Embryonic facial prominence (tissue), 1 donor: ENCODE data around the gene VPS51.
"Not testable (repeated sequence)": the region's sequence is repeated elsewhere in the genome, so short reads cannot be mapped to it uniquely, and the experiment has no call there.

Source experiments
- DNase-seq: peaks from one replicate; pipeline ENCODE4 v3.0.0-alpha.2; 2016; ENCODE audit errors: extremely low spot score

The VPS51 gene

DNA sequence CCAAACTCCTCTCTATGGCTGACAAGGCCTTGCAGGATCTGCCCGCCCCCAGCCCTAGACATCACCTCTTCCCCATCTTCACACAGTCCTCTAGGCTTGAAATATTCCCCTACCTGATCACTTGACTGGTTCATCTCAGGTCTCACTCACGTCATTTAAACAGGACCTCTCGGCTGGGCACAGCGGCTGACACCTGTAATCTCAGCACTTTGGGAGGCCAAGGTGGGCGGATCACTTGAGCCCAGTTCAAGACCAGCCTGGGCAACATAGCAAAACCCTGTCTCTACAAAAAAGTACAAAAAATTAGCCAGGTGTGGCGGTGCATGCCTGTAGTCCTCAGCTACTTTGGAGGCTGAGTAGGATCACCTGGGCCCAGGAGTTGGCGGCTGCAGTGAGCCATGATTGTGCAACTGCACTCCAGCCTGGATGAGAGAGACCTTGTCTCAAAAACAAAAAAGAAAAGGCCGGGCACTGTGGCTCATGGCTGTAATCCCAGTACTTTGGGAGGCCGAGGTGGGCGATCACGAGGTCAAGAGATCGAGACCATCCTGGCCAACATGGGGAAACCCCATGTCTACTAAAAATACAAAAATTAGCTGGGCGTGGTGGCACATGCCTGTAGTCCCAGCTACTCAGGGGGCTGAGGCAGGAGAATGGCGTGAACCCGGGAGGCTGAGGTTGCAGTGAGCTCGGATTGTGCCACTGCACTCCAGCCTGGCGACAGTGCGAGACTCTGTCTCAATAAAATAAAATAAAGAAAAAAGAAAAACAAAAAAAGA lies 23.1 kb downstream of the VPS51 start:
- DNase-seq: not testable (repeated sequence)

DNA sequence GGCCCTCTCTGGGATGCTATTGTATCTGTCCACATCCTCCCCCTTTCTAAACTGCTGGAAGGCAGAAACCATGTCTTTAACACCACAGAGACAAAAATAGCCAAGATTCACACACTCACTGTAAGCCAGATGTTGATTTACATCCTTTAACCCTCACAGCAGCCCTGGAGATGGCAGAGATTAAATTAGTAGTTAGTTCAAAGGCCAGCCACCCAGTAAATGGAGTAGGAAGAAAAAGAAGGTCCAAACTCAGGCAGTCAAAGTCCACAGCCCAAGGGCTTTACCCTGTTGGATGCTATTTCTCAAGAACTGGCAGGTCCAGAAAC lies 23.6 kb downstream of the VPS51 start:
- no peak for DNase-seq

DNA sequence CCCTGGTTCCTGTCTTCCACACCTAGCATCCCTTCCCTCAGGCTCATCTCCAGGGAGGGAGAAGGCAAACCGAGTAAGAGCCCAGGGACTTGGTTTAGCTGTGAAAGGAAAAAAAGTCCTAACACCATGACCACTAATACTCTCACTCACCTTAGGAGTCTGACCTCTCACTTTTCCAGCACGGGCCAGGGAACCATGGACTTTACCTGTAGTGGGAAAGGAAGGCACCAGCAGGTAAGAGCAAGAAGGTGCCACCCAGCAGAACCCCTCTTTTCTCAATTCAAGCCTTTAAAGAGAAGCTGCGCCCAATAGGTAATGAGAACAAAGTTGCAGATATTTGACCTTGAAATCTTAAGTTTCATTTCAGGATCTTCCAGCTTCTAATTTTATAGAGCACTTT lies 24.8 kb downstream of the VPS51 start:
- DNase-seq: no peak

DNA sequence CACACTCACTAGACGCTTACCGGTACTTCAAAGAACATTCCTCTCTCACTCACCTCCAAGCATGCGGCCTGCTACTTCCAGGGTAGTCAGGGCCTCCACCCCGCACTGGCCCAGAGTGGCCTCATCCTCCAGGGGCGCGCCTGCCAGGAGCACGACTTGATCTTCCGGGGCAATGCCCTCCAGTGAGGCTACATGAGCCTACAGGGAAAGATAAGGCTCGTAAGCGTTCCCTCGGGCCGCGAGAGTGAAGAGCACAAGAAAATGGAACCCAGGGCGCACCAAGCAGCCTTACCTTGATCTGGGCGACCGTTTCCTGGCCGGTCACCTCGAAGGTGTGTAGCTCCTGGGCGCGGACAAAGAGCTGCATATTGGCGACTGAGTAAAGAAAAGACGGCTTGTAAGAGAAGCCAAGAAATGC lies 25.4 kb downstream of the VPS51 start:
- no peak for DNase-seq

DNA sequence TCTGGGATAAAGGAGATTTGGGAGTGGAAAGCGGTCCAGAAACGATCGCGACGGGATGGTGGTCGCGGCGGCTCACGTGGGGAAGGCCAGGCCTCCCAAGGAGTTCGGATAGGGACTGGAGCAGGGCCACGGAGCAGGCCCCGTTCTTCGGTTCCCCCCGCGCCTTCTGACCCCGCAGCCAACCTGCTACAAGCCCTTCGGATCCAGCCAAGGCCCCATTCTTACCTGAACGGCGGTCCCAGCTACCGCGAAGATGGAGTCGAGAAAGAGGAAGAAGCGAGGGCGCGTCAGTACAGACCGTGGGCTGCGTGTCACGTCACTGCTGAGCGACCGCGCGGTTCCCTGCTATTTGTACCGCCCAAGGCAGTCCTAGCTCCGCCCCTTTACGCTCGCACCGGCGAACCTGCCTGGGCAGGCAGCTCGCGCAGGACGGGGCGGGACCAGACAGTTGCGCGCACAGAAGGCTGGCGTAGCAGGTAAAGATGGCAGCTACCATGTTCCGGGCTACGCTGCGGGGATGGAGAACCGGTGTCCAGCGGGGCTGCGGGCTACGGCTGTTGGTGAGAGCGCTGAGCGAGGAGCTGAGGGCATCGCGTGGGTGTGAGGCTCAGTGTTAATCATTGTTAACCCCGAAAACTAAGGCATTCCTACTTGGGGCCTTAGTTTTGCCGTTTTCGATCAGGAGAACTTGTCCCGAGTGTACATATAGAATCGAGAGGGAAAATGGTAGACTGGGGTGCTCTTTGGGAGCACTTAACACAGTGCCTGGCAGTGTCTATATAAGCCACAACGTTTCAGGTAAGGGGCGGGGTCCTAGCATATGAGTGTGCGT lies 26.1 kb downstream of the VPS51 start, which contains the start of the genes FAU and MRPL49:
Gene FAU (minus strand): TSS at position 270 of the 832 bp plus-strand sequence. CDS start 321 bp downstream, outside the sequence.
Gene MRPL49 (plus strand): TSS at position 457 of the 832 bp plus-strand sequence. CDS start 26 bp downstream, at position 483.
- peak; percentile 97 for DNase-seq

DNA sequence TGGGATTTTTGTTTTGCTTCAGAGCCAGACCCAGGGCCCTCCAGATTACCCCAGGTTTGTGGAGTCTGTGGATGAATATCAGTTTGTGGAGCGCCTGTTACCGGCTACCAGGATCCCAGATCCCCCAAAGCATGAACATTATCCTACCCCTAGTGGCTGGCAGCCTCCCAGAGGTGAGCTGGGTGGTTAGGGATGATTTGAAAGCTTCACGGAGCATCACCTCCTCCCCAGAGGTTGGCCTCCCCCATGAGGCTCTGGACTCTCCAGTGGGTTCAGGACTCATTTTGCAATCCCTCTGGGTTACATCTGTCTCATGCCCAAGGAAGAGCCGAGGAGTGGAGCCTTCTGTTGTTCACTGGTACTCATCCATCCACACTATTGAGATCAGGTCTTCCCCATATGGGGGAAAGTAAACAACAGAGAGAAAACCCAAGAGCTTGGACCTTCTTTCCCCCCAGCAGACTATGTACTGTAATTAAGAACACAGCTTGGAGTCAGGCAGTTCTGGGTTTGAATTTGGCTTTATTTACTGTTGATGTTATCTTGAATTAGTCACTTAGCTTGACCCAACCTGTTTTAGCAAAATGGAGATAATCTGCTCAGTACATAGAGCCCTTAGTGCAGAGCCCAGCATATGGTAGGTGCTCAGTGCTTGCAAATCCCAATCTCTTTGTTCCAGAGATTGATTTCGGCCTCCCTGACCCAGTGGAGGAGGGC lies 28.6 kb downstream of the VPS51 start:
- no peak for DNase-seq

DNA sequence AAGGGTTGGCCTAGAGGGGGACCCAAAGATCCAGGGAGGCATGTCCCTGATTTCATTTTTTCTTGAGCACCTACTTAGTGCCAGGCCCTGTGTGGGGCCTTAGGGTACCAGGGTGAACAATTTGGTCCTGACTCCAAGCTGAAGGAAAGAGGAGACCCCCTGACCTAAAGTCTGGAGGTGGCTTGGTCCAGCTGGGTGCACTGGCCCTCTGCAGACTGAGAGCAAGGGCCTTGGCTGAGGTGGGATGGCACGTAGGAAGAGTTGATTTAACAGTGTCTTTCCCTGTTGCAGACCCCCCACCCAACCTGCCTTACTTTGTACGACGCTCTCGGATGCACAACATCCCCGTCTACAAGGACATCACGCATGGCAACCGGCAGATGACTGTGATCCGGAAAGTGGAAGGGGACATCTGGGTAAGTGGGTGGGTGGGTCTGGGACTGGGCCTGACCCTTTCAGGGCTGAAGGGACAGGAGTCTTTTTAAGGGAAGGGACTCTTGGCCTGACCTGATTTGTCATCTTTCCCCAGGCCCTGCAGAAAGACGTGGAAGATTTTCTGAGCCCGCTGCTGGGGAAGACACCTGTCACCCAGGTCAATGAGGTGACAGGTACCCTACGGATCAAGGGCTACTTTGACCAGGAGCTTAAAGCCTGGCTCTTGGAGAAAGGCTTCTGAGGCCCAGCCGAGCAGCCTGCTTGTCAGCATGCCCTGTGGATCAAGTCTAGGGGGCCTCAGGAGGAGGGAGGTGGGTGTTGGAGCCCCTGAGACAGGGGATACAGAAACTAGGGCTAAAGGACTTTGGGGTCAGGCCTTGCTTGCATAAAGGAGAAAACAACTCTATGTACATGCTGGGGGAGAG lies 29.4 kb downstream of the VPS51 start:
- DNase-seq: no peak

DNA sequence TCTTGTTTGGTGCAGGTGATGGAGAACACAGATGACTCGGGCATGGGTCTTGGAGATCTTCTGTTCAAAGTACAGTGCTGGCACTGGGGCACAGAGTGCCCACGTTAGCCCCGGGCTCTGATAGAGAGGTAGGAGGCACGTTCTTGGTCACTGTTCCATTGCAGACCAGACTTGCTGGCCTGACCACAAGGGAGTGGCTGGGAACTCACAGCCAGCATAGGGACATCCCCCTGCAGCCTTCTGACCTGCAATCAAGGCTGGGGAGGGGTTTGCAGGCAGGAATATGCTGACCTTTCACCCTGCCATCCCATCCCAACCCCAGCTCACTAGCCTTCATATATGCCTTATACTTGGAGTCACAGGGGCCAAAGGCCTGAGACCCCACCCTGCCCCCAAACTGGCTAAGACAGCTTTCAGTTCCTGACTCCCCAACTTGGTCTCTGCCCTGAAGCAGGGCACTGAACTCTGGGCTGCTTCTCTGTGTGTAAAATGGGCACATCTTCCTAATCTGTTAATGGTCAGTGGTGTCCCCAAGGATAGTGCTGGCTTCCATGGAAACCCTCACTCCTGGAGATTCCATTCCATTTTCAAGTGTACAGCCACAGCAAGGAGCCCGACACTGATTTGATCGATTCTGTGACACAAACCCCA lies 30.7 kb downstream of the VPS51 start:
- no peak for DNase-seq

DNA sequence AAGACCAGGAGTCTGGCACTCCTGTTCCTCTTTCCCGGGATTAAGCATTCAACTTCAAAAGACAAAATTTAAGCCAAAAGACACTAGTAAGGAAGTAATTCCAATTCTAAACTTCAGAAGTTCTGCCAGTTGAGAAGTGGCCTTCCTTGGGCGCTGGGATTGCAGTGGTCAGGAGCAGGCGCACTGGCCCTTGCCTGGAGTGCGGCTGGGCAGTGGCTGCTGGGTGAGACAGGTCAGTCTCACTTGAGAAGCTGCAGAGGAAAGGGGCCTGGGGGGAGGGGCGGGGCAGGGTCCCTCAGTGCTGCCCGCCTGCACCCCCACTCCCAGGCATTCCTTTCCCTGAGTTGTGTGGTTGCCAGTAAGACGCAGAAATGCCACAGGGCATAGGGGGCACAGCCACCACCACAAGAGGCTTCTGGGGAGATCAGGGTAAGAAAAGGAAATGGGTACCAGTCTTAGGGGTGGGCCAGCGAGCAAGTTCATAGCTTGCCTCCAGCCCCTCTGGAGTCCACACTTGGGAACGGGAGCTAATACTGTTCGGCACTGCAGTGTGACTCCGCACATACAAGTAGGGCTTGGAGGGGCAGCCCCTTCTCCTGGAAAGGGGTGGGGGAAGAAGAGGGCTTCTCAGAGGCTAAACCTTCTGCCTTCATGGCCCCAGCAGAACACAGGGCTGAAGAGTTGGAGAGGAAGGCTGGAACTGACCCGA lies 31.6 kb downstream of the VPS51 start:
- DNase-seq: no peak

DNA sequence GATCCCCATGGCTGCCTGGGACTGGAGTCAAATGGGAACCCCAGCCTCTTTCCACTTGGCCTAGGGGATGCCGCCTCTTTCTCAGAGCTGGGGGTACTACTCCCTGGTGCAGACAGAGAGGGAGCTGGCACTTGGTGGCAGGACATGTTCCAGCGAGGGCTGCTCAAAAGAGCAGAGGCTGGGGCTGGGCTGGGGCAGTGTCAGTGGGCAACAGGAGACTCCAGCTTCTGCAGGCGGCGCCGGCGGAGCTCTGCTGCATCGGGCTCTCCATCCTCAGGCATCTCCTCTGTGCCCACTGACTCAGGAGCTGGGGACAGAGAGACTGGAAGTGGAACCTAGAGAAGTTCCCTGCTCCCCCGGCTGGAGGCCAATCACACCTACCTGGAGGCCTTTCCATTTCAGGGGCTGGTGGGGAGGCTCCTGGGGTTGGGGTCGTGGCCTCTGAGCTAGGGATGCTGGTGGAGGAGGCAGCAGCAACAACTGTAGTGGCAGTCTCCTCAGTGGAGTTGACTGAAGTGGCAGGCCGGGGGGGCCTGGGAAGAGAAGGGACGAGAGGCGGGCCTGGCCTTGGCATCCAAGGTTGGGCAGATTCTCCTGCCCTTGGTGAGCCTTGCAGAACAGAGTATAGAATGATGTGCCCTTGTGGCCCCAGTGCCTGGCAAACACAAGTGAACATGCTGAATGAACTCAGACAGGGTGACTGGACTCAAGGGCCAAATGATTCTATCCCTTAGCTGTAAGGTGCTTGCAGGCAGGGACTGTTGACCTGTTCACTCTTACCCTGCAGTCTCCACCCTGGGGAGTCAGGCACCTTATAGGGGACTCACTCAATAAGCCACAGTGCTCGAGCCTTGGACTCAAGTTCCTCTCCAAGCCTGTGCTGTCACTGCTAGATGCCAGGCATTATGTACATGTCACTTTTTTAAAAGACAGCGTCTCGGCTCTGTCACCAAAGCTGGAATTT lies 32.5 kb downstream of the VPS51 start:
- DNase-seq: no peak

DNA sequence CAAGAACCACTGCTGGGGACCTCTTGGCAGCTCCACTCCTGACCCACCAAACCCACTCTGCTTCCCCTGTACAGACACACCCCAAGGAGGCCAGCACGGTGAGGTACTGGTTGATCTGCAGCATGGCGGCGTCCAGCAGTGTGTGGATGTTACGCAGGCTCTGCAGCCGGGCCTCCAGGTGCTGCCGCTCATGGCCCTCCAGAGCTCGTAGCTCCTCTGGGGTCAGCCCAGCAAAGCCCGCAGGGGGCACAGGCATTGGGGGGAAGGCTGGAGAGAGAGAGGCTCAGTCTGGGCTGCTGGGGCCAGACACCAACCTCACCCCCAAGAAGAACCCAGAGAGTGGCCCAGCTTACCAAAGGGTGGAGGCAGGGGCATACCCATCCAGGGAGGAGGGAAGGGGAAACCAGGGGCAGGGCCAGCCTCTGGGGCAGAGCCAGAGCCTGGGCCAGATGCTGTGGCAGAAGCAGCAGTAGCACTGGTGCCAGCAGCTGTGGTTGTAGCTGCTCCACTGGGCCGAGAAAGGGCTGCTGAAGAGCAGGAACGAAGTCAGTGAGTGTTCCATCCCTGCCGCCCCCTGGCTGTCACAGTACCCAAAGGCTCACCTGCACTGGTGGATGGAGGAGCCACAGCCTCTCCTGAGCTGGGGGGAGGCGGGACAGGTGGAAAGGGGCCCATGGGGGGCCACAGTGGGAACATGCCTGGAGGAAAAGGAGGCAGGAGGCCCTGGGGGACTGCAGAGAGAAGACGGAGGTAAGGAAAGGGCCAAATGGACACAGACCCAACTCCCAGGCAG lies 33.8 kb downstream of the VPS51 start:
- no peak for DNase-seq

DNA sequence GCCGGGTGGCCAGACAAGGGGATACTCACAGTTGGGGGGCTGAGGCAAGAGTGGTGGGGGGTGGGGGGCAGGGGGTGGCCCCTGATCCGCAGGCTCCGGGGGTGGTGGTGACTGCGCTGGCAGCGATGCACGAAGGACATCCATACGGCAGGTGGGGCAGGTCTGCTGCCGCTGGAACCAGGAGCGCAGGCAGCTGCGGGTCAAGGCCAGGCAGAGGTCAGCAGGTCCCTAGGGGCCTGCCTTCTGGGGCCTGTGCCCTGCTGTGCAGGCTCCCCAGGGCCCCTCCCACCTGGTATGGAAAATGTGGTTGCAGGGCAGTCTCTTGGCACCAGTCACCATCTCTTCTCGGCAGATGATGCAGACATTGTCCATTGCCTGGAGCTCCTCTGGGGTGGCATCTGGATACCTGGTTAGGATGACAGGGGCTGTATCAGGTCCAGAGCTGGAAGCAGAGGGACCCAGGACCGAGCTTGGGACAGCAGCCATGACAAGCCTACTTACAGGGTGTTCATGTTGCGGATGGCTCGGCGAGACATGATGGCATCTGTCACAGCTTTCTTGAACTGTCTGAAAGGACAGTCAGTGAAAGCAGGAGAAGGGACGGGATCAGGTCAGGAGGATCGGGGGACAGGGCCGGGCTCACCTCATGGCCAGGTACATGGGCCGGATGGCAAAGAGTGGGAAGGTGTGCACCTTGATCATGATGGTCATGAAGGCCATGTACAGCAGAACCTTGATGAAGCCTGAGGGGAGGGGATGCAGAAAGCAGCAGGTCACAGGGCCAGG lies 34.8 kb downstream of the VPS51 start:
- no peak for DNase-seq

DNA sequence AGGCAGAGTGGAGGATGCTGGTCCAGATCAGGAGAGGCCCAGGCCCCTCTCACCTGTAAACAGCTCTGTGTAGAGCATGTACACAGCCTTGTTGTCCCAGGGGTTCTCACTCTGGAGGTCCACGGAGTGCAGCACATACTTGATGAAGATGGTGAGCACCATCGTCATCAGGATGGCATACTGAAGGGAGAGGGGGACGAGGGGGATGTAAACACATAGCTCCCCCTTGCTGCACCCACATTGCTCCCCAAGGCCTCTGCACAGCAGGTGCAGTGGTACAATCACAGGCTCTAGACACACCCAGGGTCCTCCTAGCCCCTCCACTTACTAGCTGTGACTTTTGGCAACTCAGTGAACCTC lies 35.4 kb downstream of the VPS51 start:
- DNase-seq: no peak

DNA sequence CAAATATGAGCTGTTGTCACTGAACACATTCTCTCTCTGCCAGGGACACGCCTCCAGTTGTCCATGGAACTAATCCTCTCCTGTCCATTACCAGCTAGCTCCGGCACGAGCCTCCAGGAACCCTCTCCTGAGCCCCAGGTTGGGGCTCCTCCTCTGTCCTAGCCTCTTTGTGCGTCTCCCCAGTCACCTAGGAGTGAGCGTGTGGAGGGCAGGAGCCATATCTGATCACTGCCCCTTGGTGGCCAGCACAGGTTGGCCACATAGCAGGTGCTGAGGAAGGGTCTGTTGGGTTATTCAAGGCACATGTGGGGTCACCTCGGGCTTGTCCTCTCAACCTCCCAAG lies 35.9 kb downstream of the VPS51 start:
- DNase-seq: no peak

DNA sequence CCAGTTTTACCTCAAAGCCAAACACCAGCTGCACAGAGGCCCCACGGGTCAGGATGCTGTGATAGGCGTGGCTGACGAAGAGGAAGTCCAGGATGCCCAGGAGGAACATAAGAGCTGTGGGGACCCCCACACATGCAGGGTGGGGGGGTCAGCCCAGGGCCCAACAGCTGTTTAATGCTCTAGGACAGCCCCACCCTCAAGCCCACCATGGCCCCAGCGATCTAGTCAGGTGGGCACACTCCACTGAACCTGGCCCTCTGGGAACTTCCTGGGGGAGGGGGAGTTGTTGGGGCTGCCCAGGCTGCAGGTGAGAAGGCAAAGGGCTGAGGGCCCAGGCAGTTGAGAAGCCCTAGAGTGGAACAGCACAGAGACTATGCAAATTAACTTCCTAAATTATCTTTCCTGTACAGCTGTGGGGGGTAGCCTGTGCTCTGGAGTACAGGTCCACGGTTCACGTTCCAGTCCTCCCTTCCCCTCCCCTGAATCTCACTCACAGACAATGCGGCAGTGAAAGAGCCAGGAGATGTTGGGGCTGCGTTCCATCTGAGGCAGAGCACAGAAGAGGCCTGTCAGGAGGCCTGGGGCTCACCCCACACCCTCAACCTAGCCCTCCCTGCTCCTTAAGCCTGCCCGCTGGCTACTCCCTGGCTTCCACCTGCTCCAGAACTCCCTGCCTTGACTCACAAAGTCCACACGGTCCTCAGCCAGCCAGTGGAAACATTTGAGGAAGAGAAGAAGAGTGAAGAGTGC lies 36.4 kb downstream of the VPS51 start:
- DNase-seq: no peak

DNA sequence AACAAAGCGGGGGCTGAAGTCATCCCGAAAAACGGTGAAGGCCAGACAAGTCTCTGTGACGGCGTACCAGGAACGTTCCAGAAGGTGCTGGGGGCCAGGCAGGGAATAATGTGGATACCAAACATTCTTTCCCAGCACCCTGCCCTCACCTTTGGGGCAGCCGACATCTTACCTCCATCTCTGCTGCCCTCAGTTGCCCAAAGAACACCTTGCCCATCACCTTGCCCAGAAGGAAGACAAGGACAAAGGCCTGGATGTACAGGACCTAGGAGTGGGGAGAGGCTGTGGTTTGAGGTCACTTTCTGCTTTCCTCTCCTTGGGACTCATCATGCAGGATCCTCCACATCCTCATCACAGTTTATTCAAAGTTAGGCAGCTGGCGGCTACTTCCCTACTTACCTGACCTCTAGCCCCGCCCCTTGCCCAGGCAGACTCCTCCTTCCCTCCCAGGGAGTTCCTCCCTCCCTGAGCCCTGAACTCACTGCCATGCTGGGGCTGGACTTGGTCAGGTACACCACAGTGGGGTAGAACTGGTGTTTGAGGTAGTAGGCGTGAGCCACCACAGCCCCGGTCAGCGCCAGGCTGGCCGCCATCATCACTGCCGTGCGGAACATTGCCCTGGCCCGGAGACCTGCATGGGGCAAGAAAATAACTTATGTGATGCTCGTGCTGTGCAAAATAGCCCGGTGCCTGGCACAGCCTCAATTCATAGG lies 37.1 kb downstream of the VPS51 start:
- no peak for DNase-seq
